Epithelial cell of proximal tubule (primary cell): ENCODE data around the gene NPAS3. TPM values are rescaled to one million over a fixed set of nuclear protein-coding genes. Genes with fewer than 3 reads are reported as not detected.

Experiments
- DNase-seq: peaks from one replicate; pipeline ENCODE4 v3.0.0-alpha.2; 2011; ENCODE audit warnings: low read depth
- H3K4me3 ChIP-seq: 2 replicates; pipeline ENCODE4 v1.5.1; 2011; ENCODE audit warnings: low read depth, mild to moderate bottlenecking, low read length
- CTCF ChIP-seq: conservative IDR thresholded peaks from 2 replicates; pipeline ENCODE4 v1.5.1; 2012; ENCODE audit warnings: low read depth, mild to moderate bottlenecking, low read length
- total RNA-seq: library from RNA; depleted of rRNA; stranded (reverse); fragments of >200 nt; gene quantifications from 2 replicates; pipeline ENCODE4 v1.2.3, GENCODE V29; 2015

NPAS3 gene
- total RNA-seq, 1 donor from 2014 or later: 0.35 TPM

GRCh38 chr14:33505266-33505962 is 566.7 kb downstream of the NPAS3 start:
- no peak for TF ChIP-seq CTCF
- no peak for DNase-seq

GRCh38 chr14:33505963-33506329 is 567.3 kb downstream of the NPAS3 start:
- no peak overlapping the region for H3K4me3 ChIP-seq
- TF ChIP-seq CTCF: no peak
- DNase-seq: no peak

More at GRCh38 chr14:33505266-33505962, 566.7 kb downstream of the NPAS3 start:
- H3K4me3 ChIP-seq: no peak overlapping the region

GRCh38 chr14:33508126-33509062 is 569.7 kb downstream of the NPAS3 start:
- no peak for DNase-seq
- TF ChIP-seq CTCF: no peak
- no peak overlapping the region for H3K4me3 ChIP-seq

GRCh38 chr14:33509454-33509853 is 570.8 kb downstream of the NPAS3 start:
- no peak overlapping the region for H3K4me3 ChIP-seq
- TF ChIP-seq CTCF: no peak
- DNase-seq: no peak

GRCh38 chr14:33510063-33510481 is 571.4 kb downstream of the NPAS3 start:
- TF ChIP-seq CTCF: no peak
- DNase-seq: peak; percentile 60
- no peak overlapping the region for H3K4me3 ChIP-seq

- H3K4me3 ChIP-seq: no peak overlapping the region
- no peak for TF ChIP-seq CTCF
- no peak for DNase-seq
These were observed 572.3 kb downstream of the NPAS3 start for GRCh38 chr14:33510991-33511390.
